Purkinje cell (primary cell): Measurements from ENCODE around the gene XRCC5. TPM values are rescaled to one million over a fixed set of nuclear protein-coding genes. Genes with fewer than 3 reads are reported as not detected.

ENCODE experiments used
- polyA plus RNA-seq: library from polyadenylated mRNA; unstranded; fragments of >200 nt; fragmentation: Nextera tagmentation; gene quantifications from 2 replicates; pipeline ENCODE4 v1.2.1, GENCODE V29; 2014

XRCC5 gene
- 357 and 369 TPM in 2 replicates for polyA plus RNA-seq

GRCh38 chr2:216108967-216109921 lies at the start of gene XRCC5:
XRCC5 (plus strand) TSS chr2:216109348; CDS start chr2:216109437, 89 bp downstream.

DNA sequence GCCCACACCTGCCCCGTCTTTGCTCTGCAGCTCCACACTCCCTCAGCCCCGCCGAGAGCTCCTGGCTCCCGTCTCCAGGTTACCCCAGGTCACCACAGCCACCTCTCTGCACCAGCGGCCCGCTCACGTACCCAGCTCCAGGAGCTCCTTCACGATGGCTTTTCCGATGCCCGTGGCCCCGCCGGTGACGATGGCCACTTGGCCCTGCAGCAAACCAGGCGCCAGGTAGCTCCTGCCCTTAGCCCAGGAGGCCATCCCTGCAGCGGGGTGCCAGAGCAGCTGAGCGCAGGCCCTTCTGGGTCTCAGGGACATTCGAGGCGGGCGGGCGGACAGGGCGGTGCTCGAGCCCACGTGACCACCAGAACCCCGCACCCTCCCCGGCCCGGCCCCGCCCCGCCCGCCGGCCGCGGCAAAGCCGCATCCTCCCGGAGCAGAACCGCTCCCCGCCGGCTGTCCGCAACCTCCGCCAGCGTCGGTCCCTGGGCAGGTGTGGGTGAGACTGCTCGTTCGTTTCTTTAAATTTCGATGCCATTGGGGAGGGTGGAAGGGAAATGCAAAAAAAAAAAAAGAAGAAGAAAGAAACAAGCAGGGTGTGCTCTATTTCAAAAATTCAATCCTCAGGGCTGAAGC lies 27.5 kb upstream of the XRCC5 start, which contains the start of the genes PECR and TMEM169:
Gene PECR, minus strand, starts transcription at position 323 of the 630 bp plus-strand sequence. Its CDS starts 68 bp downstream, at position 255.
Gene TMEM169, plus strand, starts transcription at position 433 of the 630 bp plus-strand sequence. CDS start 14,045 bp downstream, outside the sequence.

Other genes starting within 250 kb of the XRCC5 start
- gene MREG, start 95.8 kb upstream of the XRCC5 start, polyA plus RNA-seq: 21.9 and 31.7 TPM in 2 replicates
- gene PECR, start 27.5 kb upstream of the XRCC5 start, polyA plus RNA-seq: 2.4 and 5.4 TPM in 2 replicates
- 1.9 and 2.9 TPM in 2 replicates for gene TMEM169, start 27.4 kb upstream of the XRCC5 start, polyA plus RNA-seq